Epithelial cell of esophagus (primary cell): Measurements from ENCODE around the gene CGN.

Experiments
- DNase-seq: peaks from one replicate; pipeline ENCODE4 v3.0.0; 2010; ENCODE audit warnings: low read depth
- H3K4me3 ChIP-seq: 2 replicates; pipeline ENCODE4 v1.5.1; 2011; ENCODE audit warnings: mild to moderate bottlenecking, low read length, control low read depth
- CTCF ChIP-seq: IDR thresholded peaks from 2 replicates; pipeline ENCODE4 v1.5.1; 2011; ENCODE audit warnings: low read depth, mild to moderate bottlenecking, low read length, control low read depth, inconsistent platforms; ENCODE audit not compliant: insufficient read depth; ENCODE audit errors: missing control alignments

Gene CGN

GRCh38 chr1:151504759-151505158 is 6.4 kb upstream of the CGN start:
- no peak overlapping the region for H3K4me3 ChIP-seq
- no peak for TF ChIP-seq CTCF
- no peak for DNase-seq

GRCh38 chr1:151508833-151509232 is 2.4 kb upstream of the CGN start:
- no peak overlapping the region for H3K4me3 ChIP-seq
- TF ChIP-seq CTCF: no peak
- DNase-seq: peak; percentile 61

GRCh38 chr1:151509350-151510019 is 1.7 kb upstream of the CGN start:
- TF ChIP-seq CTCF: no peak
- no peak for DNase-seq
- H3K4me3 ChIP-seq: no peak overlapping the region

GRCh38 chr1:151510020-151510405 is 1.2 kb upstream of the CGN start:
- DNase-seq: no peak
- no peak overlapping the region for H3K4me3 ChIP-seq
- TF ChIP-seq CTCF: no peak

- H3K4me3 ChIP-seq: peak overlapping the region; percentile 75
- no peak for DNase-seq
- TF ChIP-seq CTCF: no peak
Measured at GRCh38 chr1:151510614-151510956, 602 bp upstream of the CGN start.

GRCh38 chr1:151511636-151512215 is 539 bp downstream of the CGN start:
- peak overlapping the region; percentile 75 for H3K4me3 ChIP-seq
- no peak for TF ChIP-seq CTCF
- peak; percentile 46 for DNase-seq

GRCh38 chr1:151512326-151512725 is 1.1 kb downstream of the CGN start:
- H3K4me3 ChIP-seq: peak overlapping the region; percentile 75
- no peak for TF ChIP-seq CTCF
- DNase-seq: peak; percentile 32
